Stimulated activated CD8-positive, alpha-beta memory T cell treated with anti-CD3 and anti-CD28 coated beads, Interleukin-2, amount 100 ng/mL, for 48 hours (primary cell): ENCODE measurements around the gene MLIP.

Experiments used
- DNase-seq, 2 donors: peaks; one replicate each; pipeline ENCODE4 v3.0.0-alpha.2; 2020; ENCODE audit warnings: low read depth in 2 of 2

MLIP gene

GRCh38 chr6:54095723-54096122, 15.5 kb upstream of the MLIP start:
- DNase-seq = no peak

DNA sequence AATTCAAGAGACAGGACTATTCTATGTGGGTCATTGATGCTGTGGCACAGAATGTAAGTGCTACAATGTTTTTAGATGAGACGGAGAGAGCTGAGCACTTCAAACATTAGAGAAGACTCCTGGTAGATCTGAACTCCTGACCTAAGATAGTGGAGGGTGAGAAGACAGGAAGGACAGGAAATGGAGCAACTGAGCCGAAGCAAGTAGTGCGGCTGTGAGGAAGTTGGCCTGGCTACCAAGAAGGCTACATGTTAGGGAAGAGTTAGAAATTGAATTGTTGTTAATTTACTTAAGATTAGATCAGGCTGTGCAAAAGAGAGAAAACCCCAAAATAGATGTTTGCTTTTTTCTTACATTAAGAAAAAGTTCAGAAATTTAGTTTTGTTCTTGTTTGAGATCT, 14.4 kb upstream of the MLIP start:
- no peak for DNase-seq

DNA sequence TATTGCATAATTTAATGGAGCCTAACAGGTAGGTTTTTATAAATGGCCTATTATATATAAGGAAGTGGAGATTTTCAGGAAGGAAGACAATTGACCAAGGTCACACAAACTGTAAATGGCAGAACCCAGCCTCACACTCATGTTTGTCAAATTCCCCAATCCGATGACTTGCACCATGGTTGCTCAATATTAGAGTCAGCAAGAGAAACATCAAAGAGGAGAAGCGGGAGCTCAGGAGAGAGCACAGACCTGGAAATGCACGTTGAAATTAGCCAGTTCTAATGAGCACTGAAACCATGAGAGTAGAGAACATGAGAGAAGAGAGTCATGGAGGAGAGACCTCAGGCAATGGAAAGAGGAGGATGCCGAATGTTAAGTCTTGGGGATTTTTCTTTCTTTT, 13.5 kb upstream of the MLIP start:
- no peak for DNase-seq

DNA sequence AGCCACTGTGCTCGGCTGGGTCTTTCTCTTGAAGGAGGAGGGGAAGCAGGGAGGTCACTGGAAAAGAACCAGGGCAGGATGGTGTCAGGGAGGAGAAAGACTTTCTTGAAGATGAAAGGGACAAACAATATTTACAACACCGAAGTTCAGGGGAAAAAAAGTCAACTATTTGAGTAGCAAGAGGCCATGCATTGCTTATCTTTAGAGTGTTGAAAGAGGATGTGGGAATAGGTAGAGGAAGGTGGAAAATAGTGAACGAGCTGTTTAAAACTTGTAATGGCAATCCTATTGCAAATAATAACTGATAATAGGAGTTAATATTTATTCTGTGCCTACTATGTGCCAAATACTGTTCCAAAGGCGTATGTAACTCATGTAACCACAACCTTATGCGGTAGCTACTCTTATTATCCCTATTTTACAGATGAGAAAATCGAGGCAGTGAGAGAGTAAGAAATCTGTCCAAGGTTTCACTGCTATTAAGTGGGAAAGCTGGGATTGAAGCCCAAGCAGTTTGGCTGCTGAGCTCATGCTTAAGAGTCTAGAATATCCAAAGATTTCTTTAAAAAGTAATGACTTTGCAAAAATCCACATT, 12.7 kb upstream of the MLIP start:
- no peak for DNase-seq

DNA sequence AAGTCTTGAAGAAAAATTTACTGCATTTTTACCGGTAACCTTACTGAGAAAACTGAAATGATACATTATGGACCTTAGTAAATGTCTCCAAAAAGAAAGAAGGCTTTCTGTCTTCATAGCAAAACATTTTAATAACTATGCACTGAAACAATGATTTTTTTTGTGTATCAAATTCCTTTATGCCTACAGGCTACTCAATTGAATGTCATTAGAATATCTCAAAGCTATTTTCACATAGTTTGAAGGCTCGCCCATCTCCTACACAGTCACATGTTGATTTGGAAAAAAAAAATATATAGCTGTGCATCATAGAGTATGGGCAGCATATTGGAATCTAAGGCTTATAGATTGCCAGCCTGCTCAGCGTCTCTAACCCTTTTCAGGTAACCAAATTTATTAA, 12.0 kb upstream of the MLIP start:
- DNase-seq = no peak

GRCh38 chr6:54100411-54101006, 10.7 kb upstream of the MLIP start:
- DNase-seq = no peak

DNA sequence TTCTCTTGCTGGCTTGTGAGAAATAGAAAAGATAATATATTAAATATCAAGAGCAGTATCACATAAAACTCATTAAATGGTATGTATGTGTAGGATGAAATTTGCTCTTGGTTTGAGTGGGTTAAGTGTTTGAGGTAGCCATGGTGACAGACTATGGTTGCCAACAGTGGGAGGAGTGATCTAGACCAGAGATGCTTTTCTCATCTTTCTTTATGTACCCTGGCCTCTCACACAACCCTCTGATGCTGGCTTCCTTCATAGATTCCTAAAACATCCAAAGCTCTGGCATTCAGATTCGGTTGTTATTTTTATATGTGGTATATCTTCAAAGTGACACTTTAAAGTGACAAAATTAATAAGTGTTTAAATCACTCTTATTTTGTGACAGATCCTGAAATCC, 9.0 kb upstream of the MLIP start:
- no peak for DNase-seq

GRCh38 chr6:54103497-54103896, 7.7 kb upstream of the MLIP start:
- no peak for DNase-seq

GRCh38 chr6:54106727-54107126, 4.5 kb upstream of the MLIP start:
- DNase-seq = no peak

- DNase-seq = no peak
These were observed 3.7 kb upstream of the MLIP start for GRCh38 chr6:54107470-54108090.

GRCh38 chr6:54108271-54108670, 3.0 kb upstream of the MLIP start:
- DNase-seq = no peak

DNA sequence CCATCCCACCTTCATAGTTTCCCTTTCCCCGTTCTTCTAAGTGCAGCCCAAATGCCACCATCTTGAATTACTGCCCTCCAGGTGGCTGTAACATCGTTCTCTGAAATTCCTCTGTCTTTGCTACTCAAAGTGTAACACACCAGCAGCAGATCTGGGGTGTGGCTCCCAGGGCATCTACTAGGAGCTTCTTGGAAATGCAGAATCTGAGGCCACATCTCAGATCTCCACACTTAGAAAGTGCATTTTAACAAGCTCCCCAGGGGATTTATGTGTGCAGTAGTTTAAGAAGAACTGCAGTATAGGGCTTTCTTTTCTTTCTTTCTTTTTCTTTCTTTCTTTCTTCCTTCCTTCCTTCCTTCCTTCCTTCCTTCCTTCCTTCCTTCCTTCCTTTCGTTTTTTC, 1.7 kb upstream of the MLIP start:
- no peak for DNase-seq

DNA sequence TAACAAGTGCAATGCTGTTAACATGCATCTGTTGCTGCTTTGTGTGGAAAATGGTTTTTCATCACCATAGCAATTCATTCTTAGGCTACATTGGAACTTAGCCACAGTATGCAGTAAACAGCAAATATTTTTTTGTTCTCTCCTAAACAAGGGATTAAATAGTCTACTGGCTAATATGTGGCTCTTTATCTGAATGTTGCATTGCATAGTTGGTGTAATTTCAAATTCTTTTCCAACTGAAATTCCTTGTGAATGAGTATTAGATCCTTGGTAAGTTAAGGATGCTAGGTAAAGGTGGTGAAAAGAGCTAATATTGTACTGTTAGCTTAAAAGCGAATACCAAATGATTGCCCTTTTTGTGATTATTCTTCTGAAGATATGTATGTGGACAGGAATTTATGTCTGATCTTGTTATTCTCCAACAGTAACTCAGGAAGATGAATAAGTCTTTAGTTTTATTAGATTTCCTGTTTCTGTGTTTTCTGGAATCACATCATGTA, 958 bp downstream of the MLIP start:
- no peak for DNase-seq

GRCh38 chr6:54114991-54115390, 3.7 kb downstream of the MLIP start:
- no peak for DNase-seq

DNA sequence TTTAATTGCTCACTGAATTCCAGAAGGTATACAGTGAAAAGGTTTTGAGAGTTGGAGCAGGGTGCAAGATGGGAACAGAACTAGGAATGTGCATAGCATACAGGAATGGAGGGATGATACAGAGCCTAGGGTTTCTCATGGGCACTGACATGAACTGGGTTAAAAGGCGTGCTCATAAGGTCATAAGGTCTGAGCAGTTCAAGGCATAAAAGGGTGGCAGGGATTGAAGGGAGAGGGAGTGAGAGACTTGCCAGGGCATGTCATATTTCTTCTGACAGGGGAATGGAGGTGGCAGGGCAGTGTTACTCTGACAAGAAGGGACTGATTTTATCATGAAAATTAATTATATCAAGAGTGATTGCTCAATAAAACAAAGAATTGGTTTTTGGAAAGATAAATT, 4.7 kb downstream of the MLIP start:
- no peak for DNase-seq

DNA sequence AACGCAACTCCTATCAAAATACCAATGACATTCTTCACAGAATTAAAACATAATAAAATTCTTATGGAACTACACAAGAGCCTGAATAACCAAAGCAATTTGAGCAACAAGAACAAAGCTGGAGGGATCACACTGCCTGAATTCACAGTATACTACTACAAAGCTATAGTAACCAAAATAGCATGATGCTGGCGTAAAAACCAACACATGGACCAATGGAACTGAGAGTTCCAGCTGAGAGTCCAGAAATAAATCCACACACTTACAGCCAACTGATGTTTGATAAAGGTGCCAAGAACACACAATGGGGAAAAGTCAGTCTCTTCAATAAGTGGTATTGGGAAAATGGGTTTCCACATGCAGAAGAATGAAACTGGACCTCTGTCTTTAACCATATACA, 6.9 kb downstream of the MLIP start:
- no peak for DNase-seq

DNA sequence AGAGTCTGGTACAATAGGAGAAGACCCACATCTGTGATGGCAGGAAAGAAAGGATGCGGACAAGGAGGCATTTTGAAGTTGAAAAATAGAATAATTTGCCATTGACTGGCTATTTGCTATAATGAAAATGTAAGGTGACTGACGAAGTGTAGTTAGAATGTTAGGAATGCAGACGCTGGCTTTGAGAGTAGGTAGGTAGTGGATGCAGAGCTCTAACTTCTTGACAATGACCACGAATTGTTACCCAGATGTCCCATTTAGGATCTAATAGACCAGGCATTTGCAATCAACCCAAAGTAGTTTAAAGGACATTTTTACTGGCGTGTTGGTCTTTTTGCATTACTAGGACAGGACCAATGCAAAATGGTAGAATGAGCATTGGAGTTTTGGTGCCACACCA, 14.2 kb downstream of the MLIP start:
- DNase-seq = no peak

DNA sequence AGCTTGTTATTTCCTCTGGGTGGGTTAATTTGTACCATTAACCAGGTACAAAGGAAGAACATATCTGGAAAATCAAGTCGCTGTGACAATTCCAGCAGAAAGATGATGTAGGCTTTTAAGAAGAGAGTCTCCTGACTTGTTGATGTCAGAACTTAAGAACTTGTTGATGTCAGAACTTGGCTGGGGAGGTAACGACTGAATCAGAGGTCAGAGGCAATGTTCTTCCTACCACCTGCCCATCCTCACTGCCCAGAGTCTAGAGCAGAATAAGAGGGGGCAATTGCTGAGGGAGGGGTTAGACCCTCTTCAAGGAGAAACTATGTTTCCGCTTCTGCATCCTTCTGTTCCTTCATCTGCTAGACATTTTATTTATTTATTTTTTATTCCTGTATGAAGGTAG, 18.9 kb downstream of the MLIP start:
- no peak for DNase-seq

DNA sequence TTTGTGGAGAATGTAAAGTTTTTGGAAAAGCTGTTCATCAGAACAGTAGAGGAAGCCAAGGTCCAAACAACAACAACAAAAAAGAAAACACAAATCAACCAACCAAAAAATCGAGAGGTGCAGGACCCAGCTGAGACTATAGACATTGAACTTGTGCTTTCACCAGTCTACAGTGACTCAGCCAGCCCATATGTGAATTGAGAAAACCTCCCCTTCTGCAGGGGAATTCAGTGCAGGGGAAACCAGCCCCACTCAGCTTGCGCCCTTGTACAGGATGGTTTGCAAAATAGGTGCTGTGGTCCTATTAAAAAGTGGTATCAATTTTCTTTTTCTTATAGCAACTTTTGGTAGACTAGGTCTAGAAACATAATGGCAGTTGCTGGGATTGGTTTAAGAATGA, 21.3 kb downstream of the MLIP start:
- no peak for DNase-seq

- DNase-seq = no peak
These were observed 21.9 kb downstream of the MLIP start for GRCh38 chr6:54133186-54133585.

- DNase-seq = no peak
These were observed 23.7 kb downstream of the MLIP start for GRCh38 chr6:54134935-54135334.

DNA sequence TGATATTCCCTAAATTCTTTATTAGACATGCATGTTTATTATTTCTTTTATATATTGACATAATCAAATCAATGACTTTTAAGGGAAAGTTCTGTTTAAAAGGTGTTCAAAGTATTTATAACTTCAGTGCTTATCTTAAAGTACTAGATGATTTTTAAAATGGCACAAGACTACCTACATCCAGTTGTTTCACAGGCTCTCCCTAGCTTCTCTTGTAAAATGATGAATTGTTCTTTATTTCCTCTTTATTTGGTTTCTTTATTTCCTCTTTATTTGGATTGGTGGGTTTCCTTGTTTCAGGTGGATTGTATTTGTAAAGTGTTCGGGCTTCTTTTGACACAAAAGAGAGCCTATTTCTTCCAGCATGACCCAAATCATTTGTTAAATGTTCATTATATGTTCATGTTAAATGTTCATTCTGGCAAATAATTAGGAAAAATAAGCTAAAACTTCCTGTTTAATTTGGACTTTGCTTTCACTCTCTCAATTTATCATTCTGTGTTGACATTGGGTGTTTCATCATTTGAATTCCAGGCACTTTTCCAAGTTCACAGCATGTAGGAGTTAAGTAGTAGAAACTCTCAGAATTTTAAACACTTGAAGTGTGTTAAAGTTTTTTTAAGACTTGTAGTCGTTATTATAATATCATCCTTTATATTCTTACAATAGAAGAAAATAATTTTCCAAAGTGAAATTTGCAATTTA, 24.6 kb downstream of the MLIP start:
- no peak for DNase-seq

DNA sequence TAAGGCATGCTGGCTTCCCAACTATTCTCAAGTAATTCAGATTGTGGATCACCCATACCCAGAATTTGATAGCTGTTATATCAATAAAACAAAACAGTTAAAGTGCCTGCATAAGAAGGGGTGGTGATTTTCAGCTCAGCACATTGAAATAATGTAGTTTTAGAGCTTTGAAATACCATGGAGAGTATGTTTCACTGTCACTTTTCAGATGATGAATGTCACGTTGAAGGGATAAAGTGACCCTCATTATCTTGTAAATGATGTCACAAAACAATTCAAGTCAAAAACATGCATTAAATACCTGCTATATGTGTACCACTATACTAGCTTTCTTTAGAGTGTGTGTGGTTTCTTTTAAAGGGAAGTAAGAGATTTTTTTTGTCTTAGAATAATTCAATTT, 27.6 kb downstream of the MLIP start:
- no peak for DNase-seq
